ENCODE measurements around the gene NELL1. TPM values are rescaled to one million over a fixed set of nuclear protein-coding genes. Genes with fewer than 3 reads are reported as not detected.

The NELL1 gene
- total RNA-seq, 1 experiment from 2014 or later, result not detected

- CTCF ChIA-PET, result no interaction called here
- intact Hi-C loops (cut with micrococcal nuclease; ENCODE audit: unreplicated experiment) (no loop called here), in situ Hi-C loops (cut with HindIII; ENCODE audit: low pct_unique_long_range_greater_than_20kb, low sequenced_read_pairs) (no loop called here)
- TF ChIP-seq POLR2AphosphoS5 (IDR thresholded peaks at IDR 0.05; ENCODE audit: low read depth, low read length), result no peak
- TF ChIP-seq TCF7L2 (IDR thresholded peaks at IDR 0.05; ENCODE audit: low read depth, low read length), result no peak
- TF ChIP-seq CTCF (IDR thresholded peaks at IDR 0.05), result no peak
- TF ChIP-seq REST (IDR thresholded peaks at IDR 0.05; ENCODE audit: insufficient read depth in 1 of 2, low read depth in 2 of 2, low read length in 1 of 2), result no peak
- no peak for TF ChIP-seq SIN3A (IDR thresholded peaks at IDR 0.05; ENCODE audit: borderline replicate concordance, insufficient read depth, low read depth, low read length)
- POLR2A ChIA-PET, result no interaction called here
- no peaks in the 10 kb centered on the region for H3K27me3 ChIP-seq (ENCODE audit: control insufficient read depth, insufficient read depth, low read length)
- no peaks in the 10 kb centered on the region for H3K36me3 ChIP-seq (ENCODE audit: control insufficient read depth, insufficient read depth, low read length)
- ATAC-seq (no peak), DNase-seq (ENCODE audit: low read depth, low spot score) (no peak)
- no peaks in the 10 kb centered on the region for H3K4me1 ChIP-seq (ENCODE audit: control insufficient read depth, insufficient read depth, low read length)
- no peak overlapping the region for H3K27ac ChIP-seq (ENCODE audit: low read length)
- no peaks in the 10 kb centered on the region for H3K9me3 ChIP-seq (ENCODE audit: control insufficient read depth, insufficient read depth, low read depth, low read length)
- no peak overlapping the region for H3K4me3 ChIP-seq (ENCODE audit: low read depth in 2 of 2, low read length in 2 of 2)
- no TSS peak for BruUV-seq (replicated peaks)
Measured at GRCh38 chr11:21602699-21603098, 933.3 kb downstream of the NELL1 start.

GRCh38 chr11:21603886-21604285 is 934.5 kb downstream of the NELL1 start:
- intact Hi-C loops (cut with micrococcal nuclease; ENCODE audit: unreplicated experiment) (no loop called here), in situ Hi-C loops (cut with HindIII; ENCODE audit: low pct_unique_long_range_greater_than_20kb, low sequenced_read_pairs) (no loop called here)
- ChIA-PET CTCF (no interaction called here), POLR2A (no interaction called here)
- TF ChIP-seq REST (IDR thresholded peaks at IDR 0.05; ENCODE audit: insufficient read depth in 1 of 2, low read depth in 2 of 2, low read length in 1 of 2), result no peak
- no peak for TF ChIP-seq TCF7L2 (IDR thresholded peaks at IDR 0.05; ENCODE audit: low read depth, low read length)
- no peak for TF ChIP-seq CTCF (IDR thresholded peaks at IDR 0.05)
- TF ChIP-seq POLR2AphosphoS5 (IDR thresholded peaks at IDR 0.05; ENCODE audit: low read depth, low read length), result no peak
- H3K4me3 ChIP-seq (ENCODE audit: low read depth in 2 of 2, low read length in 2 of 2), result no peak overlapping the region
- DNase-seq (ENCODE audit: low read depth, low spot score) (no peak), ATAC-seq (no peak)
- BruUV-seq (replicated peaks), result no TSS peak
- H3K27me3 ChIP-seq (ENCODE audit: control insufficient read depth, insufficient read depth, low read length), result no peaks in the 10 kb centered on the region
- H3K9me3 ChIP-seq (ENCODE audit: control insufficient read depth, insufficient read depth, low read depth, low read length), result no peaks in the 10 kb centered on the region
- H3K36me3 ChIP-seq (ENCODE audit: control insufficient read depth, insufficient read depth, low read length), result no peaks in the 10 kb centered on the region
- no peak overlapping the region for H3K27ac ChIP-seq (ENCODE audit: low read length)
- H3K4me1 ChIP-seq (ENCODE audit: control insufficient read depth, insufficient read depth, low read length), result no peaks in the 10 kb centered on the region
